HG03139 (cell line): Measurements from ENCODE around the gene ANP32B.
A peak's percentile ranks its signal among the peaks of the same experiment; 100 is the strongest.
"Not testable (repeated sequence)": the region's sequence is repeated elsewhere in the genome, so short reads cannot be mapped to it uniquely, and the experiment has no call there.

Experiments used
- ATAC-seq: cut with Tn5 transposase; IDR thresholded peaks from one replicate; pipeline ENCODE4 v1.9.1; 2021; ENCODE audit not compliant: unreplicated experiment

Gene ANP32B

DNA sequence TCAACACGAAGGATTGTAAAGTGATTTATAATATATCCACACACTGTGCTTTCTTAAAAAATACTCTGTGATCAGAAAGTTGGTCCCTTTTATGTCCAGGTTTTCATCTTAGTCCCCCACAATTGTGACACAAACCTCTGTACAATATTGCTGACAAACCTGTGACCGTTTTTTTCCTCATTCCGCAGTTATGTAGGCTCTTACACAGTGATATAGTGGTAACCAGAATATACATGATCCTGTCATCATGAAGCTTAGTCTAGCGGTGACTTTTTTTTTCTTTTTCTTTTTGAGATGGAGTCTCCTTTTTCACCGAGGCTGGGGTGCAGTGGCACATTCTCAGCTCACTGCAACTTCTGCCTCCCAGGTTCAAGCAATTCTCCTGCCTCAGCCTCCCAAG is 8.7 kb downstream of the ANP32B start:
- ATAC-seq, result no peak

DNA sequence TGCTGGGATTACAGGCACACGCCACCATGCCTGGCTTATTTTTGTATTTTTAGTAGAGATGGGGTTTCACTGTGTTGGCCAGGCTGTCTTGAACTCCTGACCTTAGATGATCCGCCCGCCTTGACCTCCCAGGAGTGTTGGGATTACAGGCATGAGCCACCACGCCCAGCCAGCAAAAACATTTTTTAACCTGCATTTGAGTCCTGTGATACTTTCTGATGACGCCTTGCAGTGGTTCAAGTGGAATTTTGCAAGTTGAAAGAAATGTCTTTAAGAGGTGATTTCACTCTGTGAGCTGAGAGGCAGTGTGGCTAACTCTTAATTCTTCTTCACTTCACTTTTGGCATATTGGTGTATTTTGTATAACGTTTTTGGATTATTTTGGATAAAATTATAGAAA is 9.1 kb downstream of the ANP32B start:
- no peak for ATAC-seq

DNA sequence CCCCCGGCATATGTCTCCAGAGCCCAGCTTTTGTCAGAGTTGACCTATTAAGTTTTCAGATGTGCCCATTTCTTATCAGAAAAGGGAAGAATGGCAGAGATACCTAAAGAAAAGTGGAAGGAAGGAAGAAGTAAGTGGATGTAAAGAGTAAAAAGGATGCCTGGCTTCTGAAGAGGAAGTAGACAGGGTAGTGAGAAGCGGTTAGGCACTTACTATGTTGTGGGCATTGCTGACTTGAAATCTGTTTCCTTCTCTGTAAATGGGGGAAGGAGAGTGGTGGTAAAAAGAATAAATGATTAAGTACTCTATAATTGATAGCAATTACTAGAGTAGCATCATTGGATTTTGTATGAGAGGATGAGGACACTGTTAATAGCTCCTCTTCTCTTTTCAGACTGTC is 9.9 kb downstream of the ANP32B start:
- no peak for ATAC-seq

DNA sequence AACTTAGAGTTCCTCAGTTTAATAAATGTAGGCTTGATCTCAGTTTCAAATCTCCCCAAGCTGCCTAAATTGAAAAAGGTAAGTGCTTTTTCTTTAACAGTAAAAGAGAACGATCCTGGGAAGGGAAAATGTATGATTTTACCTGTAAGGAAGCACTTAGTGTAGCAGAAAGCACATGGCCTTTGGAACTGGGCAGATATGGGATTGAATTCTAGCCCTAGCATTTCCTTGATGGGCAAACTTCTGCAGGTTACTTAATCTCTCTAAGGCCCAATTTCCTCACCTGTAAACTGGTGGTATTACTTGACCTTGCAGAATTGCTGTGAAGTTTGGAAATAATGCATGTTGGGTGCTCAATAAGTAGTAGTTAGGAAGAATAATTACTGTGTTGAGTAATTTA is 11.6 kb downstream of the ANP32B start:
- no peak for ATAC-seq

DNA sequence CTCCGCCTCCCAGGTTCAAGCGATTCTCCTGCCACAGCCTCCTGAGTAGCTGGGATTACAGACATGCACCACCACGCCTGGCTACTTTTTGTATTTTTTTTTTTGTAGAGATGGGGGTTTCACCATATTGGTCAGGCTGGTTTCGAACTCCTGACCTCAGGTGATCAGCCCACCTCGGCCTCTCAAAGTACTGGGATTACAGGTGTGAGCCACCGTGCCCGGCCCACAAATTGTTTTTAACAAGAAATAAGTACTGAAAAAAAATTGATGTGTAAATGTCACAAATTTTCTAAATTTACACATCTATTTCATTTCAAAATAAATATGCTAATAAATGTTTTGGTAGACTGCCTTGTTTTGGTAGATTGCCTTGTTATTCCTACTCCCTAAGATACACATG is 13.5 kb downstream of the ANP32B start:
- not testable (repeated sequence) for ATAC-seq

DNA sequence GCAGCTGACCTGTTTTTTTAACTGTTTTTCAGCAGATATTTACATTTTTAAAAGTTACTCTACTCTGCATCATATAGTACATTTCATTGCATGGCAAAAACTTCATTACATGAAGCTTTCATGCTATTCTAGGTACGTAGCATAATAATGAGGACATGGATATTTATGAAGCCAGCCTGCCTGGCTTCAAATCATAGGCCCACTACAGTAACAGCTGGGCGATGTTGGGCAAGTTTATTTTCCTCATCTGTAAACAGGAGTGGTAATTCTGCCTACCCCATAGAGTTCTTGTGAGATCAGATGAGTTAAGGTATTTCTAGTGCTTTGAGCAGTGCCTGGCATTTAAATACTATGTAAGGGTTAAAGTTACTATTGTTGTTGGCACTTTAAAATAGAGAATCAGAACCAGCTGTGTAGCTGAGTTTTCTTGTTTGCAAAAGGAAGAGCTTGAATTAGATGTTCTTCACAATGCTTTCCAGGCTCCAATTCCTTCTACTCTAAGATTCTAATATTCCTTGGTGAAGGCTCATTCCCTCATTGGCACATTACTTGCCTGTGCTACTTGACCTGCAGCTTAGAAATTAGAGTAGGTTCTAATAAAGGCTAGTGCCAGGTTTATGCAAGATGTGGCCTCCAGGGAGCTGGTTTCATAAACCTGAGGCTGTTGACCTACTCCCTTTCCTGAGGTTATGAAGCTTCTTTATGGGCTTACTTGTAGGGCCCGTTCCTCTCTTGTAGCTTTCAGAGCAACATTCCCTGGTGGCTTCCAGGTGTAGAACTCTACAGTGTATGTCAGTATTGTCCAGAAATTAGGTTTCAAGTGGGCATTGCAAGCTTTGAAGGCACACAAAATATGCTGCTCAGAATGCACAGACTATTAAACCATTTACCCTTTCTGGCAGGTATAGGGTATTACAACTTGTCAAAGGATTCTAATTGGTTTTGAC is 14.5 kb downstream of the ANP32B start:
- no peak for ATAC-seq

DNA sequence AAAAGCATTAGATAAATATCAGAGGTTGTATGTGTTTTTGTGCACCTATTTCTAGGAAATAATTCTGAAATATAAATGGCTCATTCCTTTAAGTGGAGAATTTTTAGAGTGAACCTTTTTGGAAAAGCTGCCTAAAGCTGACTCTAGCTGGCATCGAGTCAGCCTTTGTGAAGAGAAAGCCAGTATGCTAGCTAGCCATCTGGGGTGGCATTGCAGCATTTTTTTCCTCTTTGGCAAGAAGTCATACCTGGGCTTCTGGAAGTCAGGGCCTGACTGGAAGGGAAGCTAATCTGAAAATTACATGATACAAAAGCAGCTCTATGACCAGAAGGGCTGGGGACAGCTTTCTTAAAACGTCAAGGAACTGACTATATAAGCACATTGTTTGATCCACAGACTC is 19.7 kb downstream of the ANP32B start:
- no peak for ATAC-seq

DNA sequence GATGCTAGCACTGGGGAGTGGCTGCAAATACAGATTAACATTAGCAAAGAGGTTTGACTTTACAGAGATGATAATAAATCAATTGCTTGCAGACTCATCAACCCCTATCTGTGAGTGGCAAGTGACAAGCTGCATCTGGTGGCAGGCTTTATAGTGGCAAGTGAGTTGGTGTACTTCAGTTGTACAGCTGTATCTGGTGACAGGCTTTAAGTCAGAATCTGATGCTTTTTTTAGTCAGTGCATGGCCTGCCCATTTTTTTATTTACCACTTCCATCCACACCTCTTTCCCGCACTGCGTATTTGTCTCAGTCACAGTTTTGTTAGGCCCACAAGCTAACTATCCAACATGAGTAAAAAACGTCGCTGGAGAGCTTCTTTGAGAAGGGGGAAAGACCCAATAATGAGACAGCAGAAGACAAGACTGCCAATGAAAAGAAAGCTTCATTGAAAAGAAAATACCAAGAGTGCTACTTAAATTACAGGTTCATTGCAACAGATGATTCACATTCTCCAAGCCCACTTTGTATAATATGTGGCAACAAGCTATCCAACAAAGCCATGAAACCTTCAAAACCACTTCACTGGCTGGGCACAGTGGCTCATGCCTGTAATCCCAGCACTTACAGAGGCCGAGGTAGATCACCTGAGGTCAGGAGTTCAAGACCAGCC is 23.1 kb downstream of the ANP32B start:
- no peak for ATAC-seq

DNA sequence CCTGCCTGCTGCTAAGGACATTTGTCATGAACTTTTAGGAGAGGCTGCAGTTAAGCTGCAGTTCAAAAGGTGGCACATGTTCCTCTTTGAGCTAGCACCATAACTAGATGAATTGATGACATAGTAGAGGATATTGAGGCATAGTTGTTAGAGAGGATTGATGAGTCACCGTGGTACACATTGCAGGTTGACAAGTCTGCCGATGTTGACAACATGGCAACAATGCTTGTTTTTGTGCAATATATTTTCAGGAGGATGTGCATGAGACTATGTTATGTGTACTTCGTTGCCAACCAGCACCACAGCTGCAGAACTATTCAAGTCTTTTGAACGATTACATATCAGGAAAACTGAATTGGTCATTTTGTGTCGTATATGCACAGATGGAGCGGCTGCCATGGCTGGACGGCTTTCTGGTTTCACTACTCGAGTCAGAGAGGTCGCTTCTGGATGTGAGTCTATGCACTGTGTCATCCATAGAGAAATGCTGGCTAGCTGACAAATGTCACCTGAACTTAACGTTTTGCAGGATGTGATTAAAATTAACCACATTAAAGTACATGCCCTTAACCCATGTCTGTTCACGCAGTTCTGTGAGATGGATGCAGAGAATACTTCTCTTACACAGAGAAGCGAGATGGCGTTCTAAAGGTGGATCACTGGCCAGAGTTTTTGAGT is 24.2 kb downstream of the ANP32B start:
- ATAC-seq, result no peak

DNA sequence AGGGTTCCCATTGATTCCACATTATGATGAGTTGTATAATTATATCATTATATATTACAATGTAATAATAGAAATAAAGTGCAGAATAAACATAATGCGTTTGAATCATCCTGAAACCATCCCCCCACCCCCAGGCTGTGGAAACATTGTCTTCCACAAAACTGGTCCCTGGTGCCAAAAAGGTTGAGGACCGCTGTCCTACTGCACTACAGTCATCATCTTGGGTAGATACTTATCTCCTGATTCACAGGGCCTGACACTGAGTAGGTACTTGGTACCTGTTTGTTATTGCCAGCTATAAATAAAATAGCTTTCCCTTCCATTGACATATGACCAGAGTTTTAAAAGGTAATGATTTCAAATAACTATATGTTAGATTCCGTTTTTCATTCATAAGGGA is 25.6 kb downstream of the ANP32B start:
- no peak for ATAC-seq

DNA sequence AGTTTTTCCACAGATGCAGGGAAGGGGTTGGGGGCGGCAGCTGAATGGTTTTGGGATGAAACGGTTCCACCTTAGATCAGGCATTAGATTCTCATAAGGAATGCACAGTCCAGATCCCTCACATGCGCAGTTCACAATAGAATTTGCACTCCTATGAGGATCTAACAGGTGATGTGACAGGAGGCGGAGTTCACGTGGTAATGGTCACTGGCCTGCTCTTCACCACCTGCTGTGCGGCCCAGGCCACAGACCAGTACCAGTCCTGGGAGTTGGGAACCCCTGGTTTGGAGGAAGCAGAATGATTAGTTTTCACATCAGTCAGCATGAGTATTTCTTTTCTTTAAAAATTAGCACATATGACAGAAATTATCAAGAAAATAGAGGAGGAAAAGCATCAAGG is 26.3 kb downstream of the ANP32B start:
- no peak for ATAC-seq

DNA sequence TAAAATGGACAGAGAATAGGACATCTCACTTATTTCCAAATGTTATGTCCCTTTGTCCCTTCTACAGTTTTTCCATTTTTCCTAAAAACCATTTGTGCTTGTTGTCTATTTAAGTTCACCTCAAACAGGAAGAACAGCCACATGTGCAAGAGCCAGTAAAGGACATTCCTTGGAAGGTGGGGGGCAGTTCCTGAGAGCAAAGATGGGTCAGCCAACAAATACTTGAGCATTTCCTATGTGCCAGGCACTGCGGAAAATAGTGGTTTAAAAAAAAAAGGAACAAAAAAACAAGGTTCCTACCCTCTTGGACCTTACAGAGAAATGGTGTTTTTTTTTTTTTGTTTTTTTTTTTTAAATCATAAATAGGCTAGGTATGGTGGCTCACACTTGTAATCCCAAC is 26.8 kb downstream of the ANP32B start:
- ATAC-seq, result no peak

DNA sequence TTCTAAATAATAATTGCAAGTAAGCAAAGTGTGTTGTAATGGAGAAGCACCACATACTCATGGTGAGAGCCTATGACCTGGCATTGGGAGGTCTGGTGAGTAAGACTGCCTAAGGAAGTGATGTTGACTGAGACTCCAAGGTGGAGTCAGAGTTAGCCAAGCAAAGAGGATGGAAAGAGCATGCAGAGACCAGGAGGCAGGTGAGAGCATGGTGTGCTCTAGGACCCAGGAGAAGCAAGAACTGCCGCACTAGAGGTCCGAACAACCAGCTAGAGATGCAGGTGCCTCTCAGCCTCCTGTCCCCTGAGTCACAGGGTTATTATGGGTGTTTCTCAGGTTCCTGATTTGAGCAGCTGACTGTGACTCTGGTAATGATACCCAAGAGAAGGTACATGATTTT is 27.3 kb downstream of the ANP32B start:
- peak; percentile 86 for ATAC-seq

DNA sequence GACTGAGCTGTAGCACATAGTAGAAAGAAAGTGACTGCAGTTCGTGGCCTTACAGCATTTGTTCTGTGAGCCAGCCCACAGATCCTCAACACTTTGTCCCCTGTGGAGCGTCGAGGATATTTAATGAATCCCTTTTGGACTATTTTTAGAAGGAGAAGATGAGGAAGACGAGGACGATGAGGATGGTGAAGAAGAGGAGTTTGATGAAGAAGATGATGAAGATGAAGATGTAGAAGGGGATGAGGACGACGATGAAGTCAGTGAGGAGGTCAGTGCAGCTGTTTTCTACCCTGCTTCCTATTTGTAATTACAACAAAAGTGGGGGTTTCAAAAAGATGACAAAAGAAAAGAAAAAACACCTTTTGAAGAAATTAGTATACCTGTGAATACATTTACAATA is 28.0 kb downstream of the ANP32B start:
- no peak for ATAC-seq

DNA sequence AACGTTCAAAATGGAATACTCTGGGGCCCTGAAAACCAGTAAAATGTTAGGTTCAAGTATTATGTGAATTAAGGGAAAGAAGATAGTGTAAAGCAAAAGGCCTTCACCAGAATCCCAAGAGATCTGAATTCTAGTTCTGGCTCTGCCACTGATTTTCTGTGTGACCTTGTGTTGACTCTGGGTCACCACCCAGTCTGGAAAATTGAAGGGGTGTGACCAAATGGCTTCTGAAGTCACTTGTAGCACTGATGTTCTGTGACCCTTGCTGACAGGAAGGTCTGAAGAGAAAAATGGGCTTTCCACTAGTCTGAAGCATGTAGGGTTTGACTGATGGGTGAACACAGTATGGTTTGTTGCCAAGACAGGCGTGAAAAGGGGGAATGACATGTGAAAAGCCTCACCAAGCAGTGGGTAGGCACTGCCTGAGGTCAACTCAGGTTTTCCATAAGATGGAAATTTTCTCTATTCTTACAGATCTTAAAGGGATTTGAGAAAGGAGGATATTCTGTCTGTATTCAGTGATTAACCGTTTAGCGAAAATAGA is 33.1 kb downstream of the ANP32B start:
- ATAC-seq, result no peak

DNA sequence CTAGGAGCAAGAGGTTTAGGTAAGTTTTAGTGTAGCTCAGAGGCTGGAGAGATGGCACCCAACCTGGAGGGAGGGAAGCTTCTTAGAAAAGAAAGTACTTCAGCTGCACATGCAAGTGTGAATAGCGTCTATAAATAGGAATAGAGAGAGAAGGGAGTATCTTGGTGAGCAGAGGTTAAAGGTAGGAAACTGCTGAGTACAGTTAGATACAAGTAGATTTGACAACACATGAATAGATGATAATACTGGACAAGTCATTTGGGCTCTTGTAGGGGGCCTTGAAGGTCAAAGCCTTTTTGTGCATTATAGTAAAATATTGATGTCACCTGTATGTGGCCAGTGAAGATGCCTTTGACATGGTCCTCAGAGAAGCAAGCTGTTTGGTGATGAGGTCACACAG is 34.2 kb downstream of the ANP32B start:
- no peak for ATAC-seq

DNA sequence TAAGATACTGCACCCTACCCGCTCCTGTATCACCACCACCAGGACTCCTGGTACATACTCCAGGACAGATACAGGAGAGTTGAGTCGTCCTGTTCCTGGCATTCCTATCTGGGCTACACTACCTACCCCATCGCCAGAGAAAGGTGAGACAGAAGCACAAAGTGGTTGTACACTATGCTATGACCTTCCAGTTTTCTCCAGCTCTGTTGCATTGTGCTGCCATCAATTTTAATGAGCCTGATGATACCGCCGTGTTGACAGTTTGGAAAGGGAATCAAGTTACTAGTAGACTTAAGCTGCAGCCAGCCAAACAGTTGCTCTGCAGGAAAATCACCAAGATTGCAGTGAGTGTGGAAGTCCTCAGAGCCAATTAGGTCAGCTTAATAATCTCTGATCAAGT is 35.2 kb downstream of the ANP32B start:
- ATAC-seq, result no peak

DNA sequence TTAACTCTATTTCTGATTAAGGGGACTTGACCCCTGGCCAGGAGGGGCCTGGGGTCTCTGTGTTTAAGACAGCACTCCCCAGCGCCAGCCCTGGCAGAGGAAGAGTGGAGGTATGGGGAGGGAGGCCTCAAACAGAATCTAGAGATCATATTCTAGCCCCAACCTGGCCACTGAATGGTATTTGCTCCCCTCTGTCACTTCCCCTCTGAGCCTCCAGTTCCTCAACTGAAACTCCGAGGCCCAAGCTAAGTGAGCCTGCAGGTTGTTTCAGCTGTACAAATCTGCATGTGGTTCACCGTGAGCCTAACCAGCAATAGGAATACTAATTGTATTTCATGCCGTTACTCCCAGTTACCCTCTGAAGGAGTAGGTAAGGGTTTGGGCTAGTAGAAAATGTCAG is 36.0 kb downstream of the ANP32B start:
- ATAC-seq, result no peak

DNA sequence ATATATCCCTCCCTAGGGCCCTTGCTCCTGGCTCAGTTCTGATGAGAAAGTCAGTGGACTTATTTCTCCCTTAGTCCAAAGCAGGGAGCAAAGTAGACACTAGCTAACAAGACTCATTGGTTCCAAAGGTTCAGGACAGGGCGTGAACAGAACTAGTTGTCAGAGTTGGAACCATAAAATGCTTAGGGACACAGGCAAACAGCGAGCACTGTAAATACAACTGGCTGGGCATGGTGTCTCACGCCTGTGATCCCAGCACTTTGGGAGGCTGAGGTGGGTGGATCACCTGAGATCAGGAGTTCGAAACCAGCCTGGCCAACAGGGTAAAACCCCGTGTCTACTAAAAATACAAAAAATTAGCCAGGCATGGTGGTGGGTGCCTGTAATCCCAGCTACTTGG is 36.7 kb downstream of the ANP32B start:
- ATAC-seq, result not testable (repeated sequence)

DNA sequence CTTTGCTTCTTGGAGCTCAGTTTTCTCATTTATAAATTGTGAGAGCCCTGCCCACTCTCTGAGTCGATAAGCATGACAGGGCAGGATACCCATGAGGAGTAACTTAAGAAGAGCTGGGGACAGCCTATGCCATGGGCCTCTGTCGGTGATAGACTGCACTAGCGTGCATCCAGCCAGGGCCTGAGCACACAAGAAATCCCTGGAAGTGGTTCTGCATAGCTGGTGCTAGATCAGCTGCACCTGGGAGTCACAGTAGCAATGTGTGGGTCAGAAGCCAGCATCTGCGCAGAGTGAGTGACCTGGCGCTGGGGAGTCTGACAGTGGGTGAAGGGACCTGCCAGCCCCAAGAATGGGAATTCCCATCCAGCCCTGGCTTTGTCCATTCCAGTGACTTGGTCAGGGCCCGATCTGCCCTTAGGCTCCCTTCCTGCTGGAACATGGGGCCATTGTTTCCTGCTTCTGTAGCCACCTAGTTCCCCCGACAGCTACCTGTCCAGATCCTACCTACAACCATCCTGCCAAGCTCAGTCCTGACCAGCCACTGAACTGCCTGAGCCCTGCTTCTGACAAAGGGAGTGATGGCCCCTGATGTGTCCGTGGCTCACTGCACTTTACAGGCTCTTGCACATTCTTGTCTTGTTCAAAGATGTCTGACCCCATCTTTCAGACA is 37.5 kb downstream of the ANP32B start:
- no peak for ATAC-seq
